HCT116 (cell line): ENCODE results near the gene CD8A. TPM values are rescaled to one million over a fixed set of nuclear protein-coding genes. Genes with fewer than 3 reads are reported as not detected.

Experiments used
- ATAC-seq: fragments of 200-7000 bp; cut with Tn5 transposase; 2 replicates; pipeline ENCODE4 v1.9.1; 2020; ENCODE audit warnings: mild to moderate bottlenecking, moderate library complexity
- BruUV-seq: library from RNA; stranded (reverse); fragments of 400-500 nt; replicated peaks from 2 replicates; lab custom pipeline; 2021; lab: Mats Ljungman, UMichigan
- CTCF ChIA-PET: fragments of 300-600 bp; sonication (Branson Sonifier 250); formaldehyde crosslinking; loops from one replicate; lab custom pipeline; 2021; ENCODE audit warnings: antibody characterized with exemption; lab: Charles Lee
- POLR2A ChIA-PET: fragments of 300-600, 350-600 bp; sonication (Branson Sonifier 250); formaldehyde crosslinking; loops from one replicate; lab custom pipeline; 2021; ENCODE audit warnings: antibody characterized with exemption; lab: Charles Lee
- RAD21 ChIA-PET, 2 experiments: fragments of 300-600 bp; sonication (Branson Sonifier 250); formaldehyde crosslinking; loops; one replicate each; lab custom pipeline; 2023; ENCODE audit warnings: low total read pairs in 2 of 2; ENCODE audit not compliant: uncharacterized antibody in 2 of 2, unreplicated experiment in 2 of 2, low non-redundant PET in 1 of 2; lab: Charles Lee
- DNase-seq: peaks from one replicate; pipeline ENCODE4 v3.0.0-alpha.2; 2010; ENCODE audit warnings: low read depth, low spot score
- H2AFZ ChIP-seq: fragments of 200-600 bp; shearing (Covaris generic), sonication (generic); 2 replicates; pipeline ENCODE4 v1.6.1; 2017; ENCODE audit warnings: low read depth, mixed run types, mixed read lengths, antibody characterized with exemption, low read length; ENCODE audit not compliant: poor library complexity, severe bottlenecking
- H3K27ac ChIP-seq: 2 replicates; pipeline ENCODE4 v1.5.1; 2012; ENCODE audit warnings: low read depth, low read length
- H3K27me3 ChIP-seq: fragments of 200-600 bp; sonication (generic); 2 replicates; pipeline ENCODE4 v1.6.1; 2016; ENCODE audit warnings: mixed run types, low read length, mixed read lengths; ENCODE audit not compliant: insufficient read depth
- H3K36me3 ChIP-seq, 2 experiments: fragments of 200-500 bp in 1 of 2; fragments of 200-600 bp in 1 of 2; sonication (Bioruptor generic) in 1 of 2; sonication (generic) in 1 of 2; 2 replicates each; pipeline versions ENCODE4 v1.5.1 to v1.6.1; 2014 to 2016; ENCODE audit warnings: low read length in 2 of 2, inconsistent platforms in 1 of 2, mixed read lengths in 1 of 2, mixed run types in 1 of 2; ENCODE audit not compliant: insufficient read depth in 2 of 2, control insufficient read depth in 1 of 2
- H3K4me1 ChIP-seq, 2 experiments: fragments of 200-600 bp in 1 of 2; sonication (generic) in 1 of 2; 2 replicates each; pipeline versions ENCODE4 v1.5.1 to v1.6.1; 2012 to 2017; ENCODE audit warnings: low read length in 2 of 2, inconsistent platforms in 1 of 2, mild to moderate bottlenecking in 1 of 2, mixed read lengths in 1 of 2, mixed run types in 1 of 2, moderate library complexity in 1 of 2; ENCODE audit not compliant: insufficient read depth in 2 of 2, control insufficient read depth in 1 of 2
- H3K4me2 ChIP-seq: fragments of 200-600 bp; sonication (generic); 2 replicates; pipeline ENCODE4 v1.6.1; 2017; ENCODE audit warnings: mixed run types, low read length, mixed read lengths
- H3K4me3 ChIP-seq, 2 experiments: fragments of 200-600 bp in 1 of 2; sonication (generic) in 1 of 2; replicated peaks in 1 of 2; 2 replicates each; pipeline ENCODE4 v1.5.1; 2011 to 2016; ENCODE audit warnings: low read length in 2 of 2, control low read depth in 1 of 2, low read depth in 1 of 2, mild to moderate bottlenecking in 1 of 2, mixed read lengths in 1 of 2, mixed run types in 1 of 2
- H3K79me2 ChIP-seq: fragments of 200-600 bp; sonication (generic); 2 replicates; pipeline ENCODE4 v1.6.1; 2017; ENCODE audit warnings: mild to moderate bottlenecking, mixed run types, low read length, moderate library complexity, mixed read lengths; ENCODE audit not compliant: insufficient read depth
- H3K9ac ChIP-seq: fragments of 200-600 bp; sonication (generic); 2 replicates; pipeline ENCODE4 v1.6.1; 2016; ENCODE audit warnings: low read length, mixed read lengths
- H3K9me2 ChIP-seq: fragments of 200-600 bp; sonication (generic), shearing (Covaris generic); 2 replicates; pipeline ENCODE4 v1.6.1; 2017; ENCODE audit warnings: mixed run types, mild to moderate bottlenecking, moderate library complexity; ENCODE audit not compliant: insufficient read depth
- H3K9me3 ChIP-seq, 2 experiments: fragments of 200-500 bp in 1 of 2; fragments of 200-600 bp in 1 of 2; sonication (Bioruptor generic) in 1 of 2; sonication (generic) in 1 of 2; 2 replicates each; pipeline ENCODE4 v1.6.1; 2014 to 2017; ENCODE audit warnings: low read length in 2 of 2, mixed read lengths in 2 of 2, inconsistent platforms in 1 of 2, low read depth in 1 of 2, mild to moderate bottlenecking in 1 of 2, mixed run types in 1 of 2, moderate library complexity in 1 of 2; ENCODE audit not compliant: control insufficient read depth in 1 of 2, insufficient read depth in 1 of 2
- H4K20me1 ChIP-seq: fragments of 200-600 bp; sonication (generic), shearing (Covaris generic); 2 replicates; pipeline ENCODE4 v1.6.1; 2017; ENCODE audit warnings: mixed run types, mild to moderate bottlenecking, moderate library complexity; ENCODE audit not compliant: insufficient read depth
- ATF3 ChIP-seq: IDR thresholded peaks from 2 replicates; pipeline ENCODE4 v1.6.1; 2012
- CBX3 ChIP-seq: IDR thresholded peaks from 2 replicates; pipeline ENCODE4 v1.6.1; 2012; ENCODE audit warnings: low read depth
- CTCF ChIP-seq, 3 experiments: fragments of 200-600 bp in 1 of 3; sonication (generic) in 1 of 3; IDR thresholded peaks in 2 of 3; conservative IDR thresholded peaks in 1 of 3; 2 replicates each; pipeline ENCODE4 v1.5.1; 2012 to 2017; ENCODE audit warnings: low read depth in 2 of 3, low read length in 2 of 3, antibody characterized with exemption in 1 of 3, borderline replicate concordance in 1 of 3, control low read depth in 1 of 3, mild to moderate bottlenecking in 1 of 3, mixed read lengths in 1 of 3, mixed run types in 1 of 3, moderate library complexity in 1 of 3; ENCODE audit not compliant: insufficient read depth in 1 of 3
- EGR1 ChIP-seq: IDR thresholded peaks from 2 replicates; pipeline ENCODE4 v1.6.1; 2012; ENCODE audit warnings: low read depth
- ELF1 ChIP-seq: IDR thresholded peaks from 2 replicates; pipeline ENCODE4 v1.6.1; 2012; ENCODE audit warnings: low read depth, borderline replicate concordance
- EZH2 ChIP-seq: fragments of 200-600 bp; sonication (generic); IDR thresholded peaks from 2 replicates; pipeline ENCODE4 v1.6.1; 2017; ENCODE audit warnings: antibody characterized with exemption, mixed run types
- EZH2phosphoT487 ChIP-seq: fragments of 200-600 bp; IDR thresholded peaks from 2 replicates; pipeline ENCODE4 v1.6.1; 2018; ENCODE audit warnings: antibody characterized with exemption, borderline replicate concordance
- FOSL1 ChIP-seq: IDR thresholded peaks from 2 replicates; pipeline ENCODE4 v1.6.1; 2012; ENCODE audit warnings: low read depth
- JUND ChIP-seq: IDR thresholded peaks from 2 replicates; pipeline ENCODE4 v1.6.1; 2012
- MAX ChIP-seq: IDR thresholded peaks from 2 replicates; pipeline ENCODE4 v1.6.1; 2012
- POLR2A ChIP-seq: IDR thresholded peaks from 2 replicates; pipeline ENCODE4 v1.7.0; 2011; ENCODE audit warnings: borderline replicate concordance; ENCODE audit not compliant: insufficient read depth, insufficient read length; ENCODE audit errors: extremely low read depth
- RAD21 ChIP-seq: IDR thresholded peaks from 2 replicates; pipeline ENCODE4 v1.6.1; 2012; ENCODE audit warnings: low read depth, mild to moderate bottlenecking
- SIN3A ChIP-seq: IDR thresholded peaks from 2 replicates; pipeline ENCODE4 v1.6.1; 2012; ENCODE audit warnings: low read depth
- SP1 ChIP-seq: IDR thresholded peaks from 2 replicates; pipeline ENCODE4 v1.6.1; 2012; ENCODE audit warnings: low read depth
- TCF7L2 ChIP-seq: IDR thresholded peaks from 2 replicates; pipeline ENCODE4 v1.7.0; 2011; ENCODE audit warnings: borderline replicate concordance, inconsistent platforms; ENCODE audit not compliant: insufficient read depth, insufficient read length; ENCODE audit errors: extremely low read depth
- ZBTB33 ChIP-seq: IDR thresholded peaks from 2 replicates; pipeline ENCODE4 v1.6.1; 2011; ENCODE audit warnings: mild to moderate bottlenecking, low read length, moderate library complexity; ENCODE audit not compliant: insufficient replicate concordance; ENCODE audit errors: extremely low read depth
- ZNF274 ChIP-seq: fragments of 200-500 bp; sonication (Bioruptor generic); IDR thresholded peaks from 2 replicates; pipeline ENCODE4 v1.6.1; 2014; ENCODE audit warnings: mild to moderate bottlenecking, low read depth, low read length, inconsistent platforms
- intact Hi-C: fragments of 100-400 bp; cut with micrococcal nuclease; formaldehyde crosslinking; loops from 2 replicates; pipeline ENCODE4 v1.10.0; 2022
- total RNA-seq: library from RNA; stranded (reverse); gene quantifications from one replicate; pipeline ENCODE4 v1.2.1, GENCODE V29; 2021; ENCODE audit not compliant: unreplicated experiment
- TF ChIP-seq, protein P1 (sequence below): IDR thresholded peaks from 2 replicates; pipeline ENCODE4 v1.6.1; 2012; ENCODE audit warnings: low read depth

The CD8A gene
- total RNA-seq, 1 experiment from 2014 or later = 0.76 TPM

DNA sequence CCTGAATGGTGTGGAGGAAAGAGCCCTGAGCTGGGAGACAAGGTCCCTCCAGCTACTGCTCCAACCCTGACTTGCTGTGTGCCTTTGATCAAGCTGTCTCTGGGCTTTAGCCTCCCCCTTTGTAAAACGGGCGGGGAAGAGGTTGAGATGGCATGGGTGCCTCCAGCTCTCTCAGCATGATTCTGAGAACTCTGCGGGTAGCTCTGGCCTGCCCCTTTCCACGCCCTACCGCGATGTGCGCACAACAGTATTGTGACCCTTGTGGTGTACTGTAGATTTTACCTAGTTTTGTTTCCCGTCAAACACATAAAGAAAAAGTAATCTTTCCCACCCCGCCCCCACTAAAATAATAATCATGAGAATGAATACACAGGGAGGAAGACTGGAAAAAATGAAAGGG is 5.3 kb downstream of the CD8A start (continued):
- TF ChIP-seq CTCF (IDR thresholded peaks at IDR 0.05 in 2 of 3, conservative IDR thresholded peaks at IDR 0.05 in 1 of 3; ENCODE audit: borderline replicate concordance in 1 of 3, insufficient read depth in 1 of 3, low read depth in 2 of 3, low read length in 2 of 3) (no peak), MAX (no peak), RAD21 (no peak)

GRCh38 chr2:86783615-86784339 is 6.9 kb downstream of the CD8A start:
- intact Hi-C loops = no loop called here
- ChIA-PET CTCF (no interaction called here), POLR2A (no interaction called here)

More at GRCh38 chr2:86783615-86784339, 6.9 kb downstream of the CD8A start:
- Histone ChIP-seq H3K9ac (no peak overlapping the region), H3K4me2 (no peak overlapping the region), H3K9me3 (no peaks in the 10 kb centered on the region), H3K27me3 (no peaks in the 10 kb centered on the region), H3K79me2 (no peaks in the 10 kb centered on the region), H3K4me3 (no peak overlapping the region), H4K20me1 (no peaks in the 10 kb centered on the region), H3K4me1 (no peaks in the 10 kb centered on the region), H3K27ac (no peak overlapping the region), H3K36me3 (no peaks in the 10 kb centered on the region), H3K9me2 (no peaks in the 10 kb centered on the region), H2AFZ (no peak overlapping the region)
- DNase-seq (no peak), ATAC-seq (no peak)
- no TSS peak for BruUV-seq
- TF ChIP-seq EGR1 (no peak), SIN3A (no peak), TCF7L2 (no peak), RAD21 (no peak), FOSL1 (no peak), EZH2 (no peak), ZBTB33 (no peak), EZH2phosphoT487 (no peak), JUND (no peak), POLR2A (no peak), ELF1 (no peak), CBX3 (no peak), SP1 (no peak), ATF3 (no peak), ZNF274 (no peak)
- TF ChIP-seq, protein P1, sequence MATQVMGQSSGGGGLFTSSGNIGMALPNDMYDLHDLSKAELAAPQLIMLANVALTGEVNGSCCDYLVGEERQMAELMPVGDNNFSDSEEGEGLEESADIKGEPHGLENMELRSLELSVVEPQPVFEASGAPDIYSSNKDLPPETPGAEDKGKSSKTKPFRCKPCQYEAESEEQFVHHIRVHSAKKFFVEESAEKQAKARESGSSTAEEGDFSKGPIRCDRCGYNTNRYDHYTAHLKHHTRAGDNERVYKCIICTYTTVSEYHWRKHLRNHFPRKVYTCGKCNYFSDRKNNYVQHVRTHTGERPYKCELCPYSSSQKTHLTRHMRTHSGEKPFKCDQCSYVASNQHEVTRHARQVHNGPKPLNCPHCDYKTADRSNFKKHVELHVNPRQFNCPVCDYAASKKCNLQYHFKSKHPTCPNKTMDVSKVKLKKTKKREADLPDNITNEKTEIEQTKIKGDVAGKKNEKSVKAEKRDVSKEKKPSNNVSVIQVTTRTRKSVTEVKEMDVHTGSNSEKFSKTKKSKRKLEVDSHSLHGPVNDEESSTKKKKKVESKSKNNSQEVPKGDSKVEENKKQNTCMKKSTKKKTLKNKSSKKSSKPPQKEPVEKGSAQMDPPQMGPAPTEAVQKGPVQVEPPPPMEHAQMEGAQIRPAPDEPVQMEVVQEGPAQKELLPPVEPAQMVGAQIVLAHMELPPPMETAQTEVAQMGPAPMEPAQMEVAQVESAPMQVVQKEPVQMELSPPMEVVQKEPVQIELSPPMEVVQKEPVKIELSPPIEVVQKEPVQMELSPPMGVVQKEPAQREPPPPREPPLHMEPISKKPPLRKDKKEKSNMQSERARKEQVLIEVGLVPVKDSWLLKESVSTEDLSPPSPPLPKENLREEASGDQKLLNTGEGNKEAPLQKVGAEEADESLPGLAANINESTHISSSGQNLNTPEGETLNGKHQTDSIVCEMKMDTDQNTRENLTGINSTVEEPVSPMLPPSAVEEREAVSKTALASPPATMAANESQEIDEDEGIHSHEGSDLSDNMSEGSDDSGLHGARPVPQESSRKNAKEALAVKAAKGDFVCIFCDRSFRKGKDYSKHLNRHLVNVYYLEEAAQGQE = no peak
- RAD21 ChIA-PET = no interaction called here
